Uterus (tissue), 4 donors: ENCODE results near the gene EPHA1. TPM values are rescaled to one million over a fixed set of nuclear protein-coding genes. Genes with fewer than 3 reads are reported as not detected.
A peak's percentile ranks its signal among the peaks of the same experiment; 100 is the strongest.

Experiments used
- DNase-seq, 2 donors: peaks; one replicate each; pipeline ENCODE4 v3.0.0-alpha.2; 2019 to 2020
- H3K27ac ChIP-seq, 2 donors: fragments of 200-600 bp; sonication (generic); 1 replicate in 1 of 2; 2 replicates in 1 of 2; pipeline ENCODE4 v1.5.1; 2016 to 2018
- H3K27me3 ChIP-seq, 2 donors: fragments of 200-600 bp; sonication (generic); one replicate each; pipeline ENCODE4 v1.5.1; 2018 to 2019; ENCODE audit warnings: control low read depth in 1 of 2
- H3K36me3 ChIP-seq, 2 donors: fragments of 200-600 bp; sonication (generic); one replicate each; pipeline ENCODE4 v1.5.1; 2019; ENCODE audit warnings: control low read depth in 1 of 2
- H3K4me1 ChIP-seq, 2 donors: fragments of 200-600 bp; sonication (generic); one replicate each; pipeline ENCODE4 v1.5.1; 2018 to 2019; ENCODE audit warnings: control low read depth in 1 of 2
- H3K4me3 ChIP-seq, 2 donors: fragments of 200-600 bp; sonication (generic); 1 replicate in 1 of 2; 2 replicates in 1 of 2; pipeline ENCODE4 v1.5.1; 2018 to 2019; ENCODE audit warnings: mild to moderate bottlenecking in 1 of 2
- H3K9me3 ChIP-seq, 2 donors: fragments of 200-600 bp; sonication (generic); one replicate each; pipeline ENCODE4 v1.5.1; 2019; ENCODE audit warnings: control low read depth in 1 of 2
- POLR2A ChIP-seq, 2 donors: fragments of 450-650 bp; IDR thresholded peaks; one replicate each; pipeline ENCODE4 v1.6.1; 2016; ENCODE audit warnings: antibody characterized with exemption in 2 of 2, mild to moderate bottlenecking in 1 of 2, moderate library complexity in 1 of 2
- intact Hi-C: fragments of 100-400 bp; cut with DNase I; formaldehyde crosslinking; loops from one replicate; pipeline ENCODE4 v1.15.1; 2023; ENCODE audit warnings: low total_unique reads
- total RNA-seq, 4 donors: library from RNA; depleted of rRNA in 3 of 4; stranded (reverse); fragments of >200 nt in 3 of 4; gene quantifications; one replicate each; pipeline versions ENCODE4 v1.1.0 to v1.2.4, GENCODE V29; 2014 to 2023
- TF ChIP-seq, protein P1 (sequence below), 4 experiments: fragments of 200-600 bp in 2 of 4; fragments of 450-650 bp in 2 of 4; sonication (generic) in 2 of 4; IDR thresholded peaks; one replicate each; pipeline ENCODE4 v1.5.1; 2016 to 2019; ENCODE audit warnings: antibody characterized with exemption in 4 of 4, mild to moderate bottlenecking in 2 of 4, moderate library complexity in 1 of 4
- donor health status: DM: yes; HTN: yes; CAD: no.

Gene EPHA1
- total RNA-seq, 4 donors from 2014 or later, result 1.3 to 5.6 (median 1.9) TPM; not detected in 1

DNA sequence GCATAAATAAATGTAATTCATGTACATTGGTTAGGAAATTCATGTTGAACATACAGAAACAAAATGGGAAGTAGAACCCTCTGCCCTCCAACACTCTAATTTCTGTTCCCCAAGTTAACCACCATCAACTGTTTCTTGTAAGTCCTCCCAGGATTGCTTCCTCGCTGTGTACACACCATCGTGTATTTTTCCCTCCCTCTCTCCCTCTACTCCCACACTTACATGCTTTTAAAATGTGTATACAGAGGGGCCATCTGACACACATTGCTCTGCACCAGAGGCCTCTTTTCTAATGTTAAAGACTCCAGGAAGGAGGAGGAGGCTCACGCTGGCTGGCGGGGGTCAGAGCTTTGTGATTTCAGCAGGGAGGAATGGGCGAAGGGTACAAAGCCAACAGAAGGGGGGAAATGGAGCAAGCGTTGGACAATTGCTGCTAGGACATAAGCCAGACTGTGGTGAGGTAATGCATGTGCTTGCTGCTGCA, 1.9 kb upstream of the EPHA1 start:
- H3K4me3 ChIP-seq, result no peak overlapping the region

DNA sequence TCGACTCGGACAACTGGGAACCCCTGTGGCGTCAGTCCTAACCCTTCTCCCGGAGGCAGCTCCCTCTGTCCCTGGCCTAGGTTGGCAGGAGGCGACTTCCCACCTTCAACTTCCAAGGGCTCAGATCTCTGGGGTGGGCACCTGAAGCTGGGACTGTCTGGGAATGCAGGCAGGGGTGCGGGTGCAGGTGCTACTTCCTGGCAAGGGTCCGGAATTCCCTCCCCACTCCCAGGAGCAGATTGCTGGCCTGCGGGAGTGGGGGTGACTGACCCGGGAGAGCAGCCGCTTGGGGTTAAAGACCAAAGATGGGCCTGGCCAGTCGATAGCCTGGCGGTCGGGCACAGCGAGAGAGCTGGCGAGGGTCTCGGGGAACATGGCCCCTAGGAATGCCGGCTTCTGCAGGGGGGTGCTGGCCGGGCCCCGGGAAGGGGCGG, 387 bp downstream of the EPHA1 start:
- Histone ChIP-seq H3K4me1 (peaks cover 4 to 29% of the 10 kb centered on the region in 2 donors), H3K9me3 (no peaks in the 10 kb centered on the region), H3K36me3 (no peaks in the 10 kb centered on the region), H3K27ac (peak overlapping the region; percentile 64 to 65), H3K27me3 (no peaks in the 10 kb centered on the region), H3K4me3 (no peak overlapping the region)
- intact Hi-C loops, result no loop called here
- no peak for TF ChIP-seq POLR2A (IDR thresholded peaks at IDR 0.05)
- TF ChIP-seq, protein P1, sequence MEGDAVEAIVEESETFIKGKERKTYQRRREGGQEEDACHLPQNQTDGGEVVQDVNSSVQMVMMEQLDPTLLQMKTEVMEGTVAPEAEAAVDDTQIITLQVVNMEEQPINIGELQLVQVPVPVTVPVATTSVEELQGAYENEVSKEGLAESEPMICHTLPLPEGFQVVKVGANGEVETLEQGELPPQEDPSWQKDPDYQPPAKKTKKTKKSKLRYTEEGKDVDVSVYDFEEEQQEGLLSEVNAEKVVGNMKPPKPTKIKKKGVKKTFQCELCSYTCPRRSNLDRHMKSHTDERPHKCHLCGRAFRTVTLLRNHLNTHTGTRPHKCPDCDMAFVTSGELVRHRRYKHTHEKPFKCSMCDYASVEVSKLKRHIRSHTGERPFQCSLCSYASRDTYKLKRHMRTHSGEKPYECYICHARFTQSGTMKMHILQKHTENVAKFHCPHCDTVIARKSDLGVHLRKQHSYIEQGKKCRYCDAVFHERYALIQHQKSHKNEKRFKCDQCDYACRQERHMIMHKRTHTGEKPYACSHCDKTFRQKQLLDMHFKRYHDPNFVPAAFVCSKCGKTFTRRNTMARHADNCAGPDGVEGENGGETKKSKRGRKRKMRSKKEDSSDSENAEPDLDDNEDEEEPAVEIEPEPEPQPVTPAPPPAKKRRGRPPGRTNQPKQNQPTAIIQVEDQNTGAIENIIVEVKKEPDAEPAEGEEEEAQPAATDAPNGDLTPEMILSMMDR (IDR thresholded peaks at IDR 0.05), result no peak
- DNase-seq, result no peak

More for the DNA sequence above, 1.9 kb upstream of the EPHA1 start:
- Histone ChIP-seq H3K27ac (peak overlapping the region; percentile 69 to 81), H3K27me3 (no peaks in the 10 kb centered on the region), H3K4me1 (peaks cover 4 to 29% of the 10 kb centered on the region in 2 donors), H3K9me3 (no peaks in the 10 kb centered on the region), H3K36me3 (no peaks in the 10 kb centered on the region)
- DNase-seq, result peak; percentile 80 to 86
- TF ChIP-seq, protein P1 (IDR thresholded peaks at IDR 0.05), result no peak
- TF ChIP-seq POLR2A (IDR thresholded peaks at IDR 0.05), result no peak
- intact Hi-C loops, result no loop called here

DNA sequence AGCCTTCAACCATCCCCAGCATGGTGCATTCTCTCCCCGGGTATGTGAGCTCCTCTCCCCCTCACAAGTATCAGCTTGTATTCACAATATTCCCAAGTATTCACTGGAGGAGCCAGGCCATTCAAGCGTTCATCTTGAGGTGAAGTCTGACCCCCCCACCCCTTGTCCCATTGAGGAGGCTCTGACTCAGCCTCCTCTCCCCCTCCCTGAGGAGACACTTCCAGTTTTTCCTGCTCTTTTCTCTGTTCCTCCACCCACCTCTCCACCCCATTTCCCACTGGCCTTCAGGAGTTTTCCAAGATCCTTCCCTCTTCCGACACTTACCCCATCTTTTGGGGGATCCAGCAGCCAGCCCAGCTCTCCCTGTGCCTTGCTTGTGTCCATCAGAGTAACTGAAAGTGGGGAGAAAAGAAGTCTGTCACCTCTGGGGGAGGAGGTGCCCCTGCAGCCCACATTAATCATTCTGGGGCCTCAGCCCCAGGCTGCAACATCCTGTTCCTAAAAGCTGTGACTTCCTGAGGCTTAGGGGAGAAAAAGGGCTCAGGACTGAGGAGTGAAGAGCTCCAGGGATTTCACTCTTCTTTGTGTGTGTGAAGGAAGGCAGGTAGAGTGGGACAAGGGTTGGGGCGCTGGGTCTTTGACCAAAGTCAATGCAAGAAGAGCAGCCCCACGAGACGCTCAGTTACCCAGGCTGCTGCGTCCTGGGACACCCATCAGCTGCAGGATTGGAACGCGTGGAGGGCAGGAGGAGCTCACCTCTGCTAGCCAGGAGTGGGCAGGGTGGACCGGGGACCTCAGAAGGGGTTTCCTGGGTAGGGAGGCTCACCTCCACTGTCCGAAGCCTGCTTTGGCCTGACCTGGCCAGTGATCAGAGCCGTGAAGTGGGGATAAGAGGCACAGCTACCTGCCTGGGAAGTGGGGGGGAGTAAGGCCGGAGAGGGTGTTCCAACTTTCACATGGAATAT, 1.1 kb downstream of the EPHA1 start:
- TF ChIP-seq, protein P1 (IDR thresholded peaks at IDR 0.05), result no peak
- TF ChIP-seq POLR2A (IDR thresholded peaks at IDR 0.05), result no peak
- Histone ChIP-seq H3K4me1 (peaks cover 4 to 29% of the 10 kb centered on the region in 2 donors), H3K27ac (peak overlapping the region; percentile 64 to 65), H3K36me3 (no peaks in the 10 kb centered on the region), H3K27me3 (no peaks in the 10 kb centered on the region), H3K9me3 (no peaks in the 10 kb centered on the region), H3K4me3 (no peak overlapping the region)
- peak in 1 of 2 donors; percentile 46 for DNase-seq
- intact Hi-C loops, result no loop called here

DNA sequence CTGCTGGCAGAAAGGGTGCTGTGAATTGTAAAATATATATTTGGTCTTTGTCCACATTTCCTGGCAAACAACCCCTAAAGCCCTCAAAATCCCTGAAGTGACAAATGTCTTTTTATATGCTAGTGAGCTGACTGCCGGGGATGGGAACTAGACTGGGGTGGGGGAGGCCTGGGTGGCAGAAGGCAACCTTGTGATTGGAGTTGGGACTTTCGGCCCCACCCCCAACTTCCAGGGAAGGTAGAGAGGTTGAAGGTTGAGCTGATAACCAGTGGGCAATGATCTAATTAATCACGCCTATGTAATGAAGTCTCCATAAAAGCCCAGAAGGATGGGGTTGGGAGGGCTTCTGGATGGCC, 2.7 kb downstream of the EPHA1 start:
- peaks cover 4 to 23% of the 10 kb centered on the region in 2 donors for H3K4me1 ChIP-seq
- no peak overlapping the region for H3K27ac ChIP-seq
- DNase-seq, result no peak
- no peaks in the 10 kb centered on the region for H3K9me3 ChIP-seq
- no peak for TF ChIP-seq POLR2A (IDR thresholded peaks at IDR 0.05)
- TF ChIP-seq, protein P1 (IDR thresholded peaks at IDR 0.05), result no peak
- no peaks in the 10 kb centered on the region for H3K36me3 ChIP-seq
- H3K27me3 ChIP-seq, result no peaks in the 10 kb centered on the region
- intact Hi-C loops, result no loop called here
- no peak overlapping the region for H3K4me3 ChIP-seq
